Subcutaneous abdominal adipose tissue (tissue), 5 donors: ENCODE measurements around the gene ANO1.

Experiments used
- H3K27ac ChIP-seq: one replicate; pipeline ENCODE4 v1.7.0; 2013; ENCODE audit warnings: low read depth, mild to moderate bottlenecking, inconsistent platforms, low read length, moderate library complexity
- H3K27me3 ChIP-seq, 5 donors: one replicate each; pipeline ENCODE4 v1.7.0; 2013; ENCODE audit warnings: low read length in 5 of 5, inconsistent platforms in 1 of 5; ENCODE audit not compliant: control insufficient read depth in 5 of 5, insufficient read depth in 4 of 5
- H3K36me3 ChIP-seq, 5 donors: one replicate each; pipeline ENCODE4 v1.7.0; 2013; ENCODE audit warnings: low read length in 5 of 5; ENCODE audit not compliant: control insufficient read depth in 5 of 5, insufficient read depth in 5 of 5
- H3K4me1 ChIP-seq, 5 donors: one replicate each; pipeline ENCODE4 v1.7.0; 2013; ENCODE audit warnings: low read length in 5 of 5, mild to moderate bottlenecking in 3 of 5, moderate library complexity in 1 of 5; ENCODE audit not compliant: control insufficient read depth in 5 of 5, insufficient read depth in 5 of 5
- H3K4me3 ChIP-seq, 5 donors: one replicate each; pipeline ENCODE4 v1.7.0; 2013; ENCODE audit warnings: low read length in 5 of 5, low read depth in 1 of 5
- H3K9ac ChIP-seq, 5 donors: one replicate each; pipeline ENCODE4 v1.7.0; 2013; ENCODE audit warnings: low read length in 5 of 5, mild to moderate bottlenecking in 4 of 5, moderate library complexity in 3 of 5
- H3K9me3 ChIP-seq, 5 donors: one replicate each; pipeline ENCODE4 v1.7.0; 2013; ENCODE audit warnings: low read length in 5 of 5; ENCODE audit not compliant: control insufficient read depth in 5 of 5
- donor health status: healthy.
- donor health status: healthy.
- donor health status: healthy.
- donor health status: healthy.
- donor health status: healthy.

The ANO1 gene

DNA sequence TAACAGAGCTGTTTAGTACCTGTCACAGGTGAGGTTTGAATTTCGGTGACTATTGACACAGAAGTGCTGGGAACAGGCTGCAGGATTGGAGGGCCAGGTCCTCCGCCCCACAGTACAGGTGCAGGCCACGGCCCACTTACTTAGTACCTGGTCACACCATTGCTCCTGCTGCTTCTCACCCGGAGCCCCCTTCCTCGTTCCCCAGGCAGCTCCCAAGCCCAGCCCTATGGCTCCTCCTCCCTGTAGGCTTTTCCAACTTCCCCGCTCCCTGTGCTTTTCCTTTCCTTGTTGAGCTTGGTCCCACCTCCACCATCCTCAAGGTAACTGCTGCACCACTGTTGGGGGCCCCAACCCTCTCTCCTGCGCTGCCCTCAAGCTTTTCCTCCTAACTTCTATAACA, 27.9 kb upstream of the ANO1 start:
- peaks cover 0 to 7% (median 3%) of the 10 kb centered on the region in 5 donors for H3K9me3 ChIP-seq
- H3K4me1 ChIP-seq, result no peaks in the 10 kb centered on the region
- no peak overlapping the region for H3K27ac ChIP-seq
- H3K36me3 ChIP-seq, result no peaks in the 10 kb centered on the region
- no peak overlapping the region for H3K9ac ChIP-seq
- no peak overlapping the region for H3K4me3 ChIP-seq
- peaks cover 3 to 12% (median 9%) of the 10 kb centered on the region in 5 donors for H3K27me3 ChIP-seq

DNA sequence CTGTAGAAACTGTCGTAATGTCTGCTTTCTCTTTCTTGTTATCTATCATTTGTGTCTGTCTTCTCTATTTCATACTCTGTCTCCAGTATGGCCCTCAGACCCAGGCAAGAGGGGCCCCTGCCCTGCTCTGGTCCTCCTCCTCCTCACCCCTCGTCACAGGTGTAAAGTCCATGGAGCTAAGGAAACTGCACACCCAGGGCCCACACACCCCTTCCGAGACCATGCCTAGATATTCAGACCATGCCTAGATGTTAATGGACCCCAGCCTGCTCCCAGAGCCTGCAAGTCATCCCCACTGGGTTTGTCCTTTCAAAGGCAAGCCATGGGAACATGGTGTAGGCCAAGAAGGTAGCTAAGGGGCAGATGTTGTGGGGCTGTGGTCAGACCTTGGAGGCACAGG, 24.1 kb upstream of the ANO1 start:
- no peaks in the 10 kb centered on the region for H3K36me3 ChIP-seq
- no peaks in the 10 kb centered on the region for H3K4me1 ChIP-seq
- peaks cover 3 to 10% (median 8%) of the 10 kb centered on the region in 5 donors for H3K27me3 ChIP-seq
- no peak overlapping the region for H3K27ac ChIP-seq
- peaks cover 0 to 9% (median 3%) of the 10 kb centered on the region in 5 donors for H3K9me3 ChIP-seq
- H3K4me3 ChIP-seq, result no peak overlapping the region
- H3K9ac ChIP-seq, result no peak overlapping the region

DNA sequence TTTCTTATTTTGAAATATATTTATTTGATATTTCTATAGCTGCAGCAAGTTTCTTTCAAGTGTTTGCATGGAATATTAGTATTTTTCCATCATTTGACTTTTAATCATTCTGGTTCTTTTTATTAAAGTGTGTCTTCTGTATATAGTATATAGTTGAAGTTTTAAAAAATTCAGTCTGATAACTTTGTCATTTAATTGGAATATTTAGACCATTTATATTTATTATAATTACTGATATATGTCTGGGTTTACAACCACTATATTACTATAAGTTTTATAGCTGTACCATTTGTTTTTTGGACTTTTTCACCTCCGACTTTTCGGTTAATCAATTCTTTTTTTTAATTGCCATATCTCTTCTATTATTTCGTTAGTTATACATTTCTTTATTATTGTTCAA, 22.7 kb upstream of the ANO1 start:
- H3K27ac ChIP-seq, result no peak overlapping the region
- peaks cover 0 to 5% (median 0%) of the 10 kb centered on the region in 5 donors for H3K27me3 ChIP-seq
- H3K4me3 ChIP-seq, result no peak overlapping the region

DNA sequence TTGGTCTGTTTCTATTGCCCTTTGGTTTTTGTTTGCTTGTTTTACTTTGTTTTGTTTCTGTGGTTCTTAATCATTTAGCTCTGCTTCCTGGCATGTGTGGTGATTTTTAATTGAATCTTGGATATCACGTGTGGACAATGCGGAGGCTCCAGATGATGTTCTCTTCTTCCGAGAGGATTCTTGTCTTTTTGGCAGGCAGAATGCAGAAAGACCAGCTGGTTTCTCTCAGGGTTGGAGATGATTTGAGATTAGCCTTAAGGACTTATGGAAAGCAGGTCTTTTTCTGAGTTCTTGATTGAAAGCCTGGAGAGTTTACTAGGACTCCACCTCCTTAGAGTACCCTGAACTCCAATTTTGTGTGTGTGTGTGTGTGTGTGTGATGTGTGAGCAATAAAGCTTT, 21.0 kb upstream of the ANO1 start:
- Histone ChIP-seq H3K36me3 (no peaks in the 10 kb centered on the region), H3K4me3 (no peak overlapping the region), H3K9me3 (peaks cover 0 to 9% (median 3%) of the 10 kb centered on the region in 5 donors), H3K27me3 (no peaks in the 10 kb centered on the region), H3K4me1 (no peaks in the 10 kb centered on the region), H3K9ac (no peak overlapping the region), H3K27ac (no peak overlapping the region)

More for the DNA sequence above, 22.7 kb upstream of the ANO1 start:
- no peaks in the 10 kb centered on the region for H3K36me3 ChIP-seq
- H3K9ac ChIP-seq, result no peak overlapping the region
- no peaks in the 10 kb centered on the region for H3K4me1 ChIP-seq
- peaks cover 0 to 9% (median 3%) of the 10 kb centered on the region in 5 donors for H3K9me3 ChIP-seq

DNA sequence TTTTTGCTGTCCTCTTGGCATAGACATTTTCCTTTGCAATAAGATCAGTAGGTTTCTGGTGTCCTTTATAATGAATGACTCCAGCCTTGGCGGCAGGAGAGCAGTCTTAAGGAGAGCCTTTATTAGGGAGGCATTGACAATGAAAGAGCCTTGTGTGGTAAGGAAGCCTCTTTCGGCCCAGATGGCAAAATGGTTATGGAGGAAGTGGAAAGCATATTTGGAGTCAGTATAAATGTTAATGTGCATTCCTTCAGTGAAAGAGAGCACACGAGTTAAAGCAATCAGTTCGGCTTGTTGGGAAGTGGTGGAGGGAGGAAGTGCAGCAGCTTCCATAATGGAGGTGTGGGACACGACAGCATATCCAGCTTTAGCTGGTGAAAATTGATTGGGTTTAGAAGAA, 18.1 kb upstream of the ANO1 start:
- Histone ChIP-seq H3K4me3 (no peak overlapping the region), H3K4me1 (no peaks in the 10 kb centered on the region), H3K9me3 (peaks cover 0 to 2% (median 0%) of the 10 kb centered on the region in 5 donors), H3K36me3 (no peaks in the 10 kb centered on the region), H3K27me3 (peaks cover 0 to 2% (median 0%) of the 10 kb centered on the region in 5 donors), H3K27ac (no peak overlapping the region), H3K9ac (no peak overlapping the region)

DNA sequence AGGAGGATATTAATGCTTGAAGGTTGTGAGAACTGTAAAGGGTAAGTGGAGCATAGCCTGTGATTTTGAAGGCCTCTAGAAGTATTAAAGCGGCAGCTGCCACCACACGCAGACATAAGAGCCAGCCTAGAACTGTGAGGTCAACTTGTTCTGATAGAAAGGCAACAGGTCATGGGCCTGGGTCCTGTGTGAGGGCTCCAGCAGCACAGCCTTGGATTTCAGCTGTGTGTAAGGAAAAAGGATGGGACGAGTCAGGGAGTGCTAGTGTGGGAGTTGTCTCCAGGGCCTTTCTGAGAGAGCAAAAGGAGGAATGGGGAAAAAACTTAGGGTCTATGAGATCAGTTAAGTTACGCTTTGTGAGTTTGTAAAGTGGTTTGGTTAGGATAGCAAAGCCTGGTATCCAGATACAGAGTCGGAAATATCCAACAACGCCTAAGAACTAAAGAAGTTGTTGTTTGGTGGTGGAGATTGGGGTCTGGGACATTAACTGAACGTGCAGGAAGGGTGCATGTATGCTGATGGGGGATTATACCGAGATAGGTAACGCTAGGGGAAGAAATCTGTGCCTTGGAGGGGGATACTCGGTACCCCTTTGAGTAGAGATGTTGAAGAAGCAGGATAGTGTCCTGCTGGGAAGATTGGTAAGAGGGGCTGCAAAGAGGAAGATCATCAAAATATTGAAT, 17.4 kb upstream of the ANO1 start:
- H3K9me3 ChIP-seq, result peaks cover 0 to 2% (median 0%) of the 10 kb centered on the region in 5 donors
- H3K27ac ChIP-seq, result no peak overlapping the region
- H3K36me3 ChIP-seq, result no peaks in the 10 kb centered on the region
- no peak overlapping the region for H3K9ac ChIP-seq
- H3K4me3 ChIP-seq, result no peak overlapping the region
- no peaks in the 10 kb centered on the region for H3K4me1 ChIP-seq
- peaks cover 0 to 2% (median 0%) of the 10 kb centered on the region in 5 donors for H3K27me3 ChIP-seq

DNA sequence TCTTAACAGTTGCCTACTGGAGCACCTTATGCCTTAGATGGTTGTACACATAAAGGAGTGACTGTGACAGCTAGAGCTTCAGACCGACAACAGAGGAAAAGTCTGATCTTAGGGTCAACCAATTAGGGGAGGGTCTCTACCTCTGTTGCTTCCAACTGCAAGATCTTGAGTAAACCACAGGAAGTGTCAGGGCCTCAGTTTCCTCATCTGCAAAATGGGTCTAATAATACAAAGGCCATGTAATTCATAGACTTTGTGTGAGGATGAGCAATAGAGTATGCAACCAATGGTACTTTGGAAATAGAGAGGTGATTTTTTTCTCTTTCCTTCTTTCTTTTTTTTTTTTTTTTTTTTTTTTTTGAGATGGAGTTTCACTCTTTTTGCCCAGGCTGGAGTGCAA, 16.4 kb upstream of the ANO1 start:
- no peak overlapping the region for H3K9ac ChIP-seq
- H3K9me3 ChIP-seq, result no peaks in the 10 kb centered on the region
- no peak overlapping the region for H3K27ac ChIP-seq
- H3K36me3 ChIP-seq, result no peaks in the 10 kb centered on the region
- no peaks in the 10 kb centered on the region for H3K4me1 ChIP-seq
- peaks cover 0 to 8% (median 0%) of the 10 kb centered on the region in 5 donors for H3K27me3 ChIP-seq
- no peak overlapping the region for H3K4me3 ChIP-seq

DNA sequence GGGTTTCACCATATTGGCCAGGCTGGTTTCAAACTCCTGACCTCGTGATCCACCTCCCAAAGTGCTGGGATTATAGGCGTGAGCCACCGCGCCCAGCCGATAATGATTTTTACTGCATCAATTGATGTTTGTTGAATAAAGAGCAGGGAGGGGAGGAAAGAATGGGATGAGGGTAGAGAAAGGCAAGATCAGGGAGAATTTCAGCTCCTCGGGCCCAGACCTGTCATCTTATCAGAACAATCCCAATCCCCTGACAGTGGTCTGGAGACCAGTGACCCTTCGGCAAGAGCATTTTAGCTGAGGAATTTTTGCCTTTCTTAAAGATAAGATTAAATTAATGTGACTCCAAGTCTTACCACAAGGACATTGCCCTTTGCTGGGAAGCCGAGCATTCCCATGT, 15.0 kb upstream of the ANO1 start:
- Histone ChIP-seq H3K4me1 (no peaks in the 10 kb centered on the region), H3K4me3 (no peak overlapping the region), H3K9ac (no peak overlapping the region), H3K27me3 (peaks cover 0 to 14% (median 6%) of the 10 kb centered on the region in 5 donors), H3K27ac (no peak overlapping the region), H3K9me3 (no peaks in the 10 kb centered on the region), H3K36me3 (no peaks in the 10 kb centered on the region)

DNA sequence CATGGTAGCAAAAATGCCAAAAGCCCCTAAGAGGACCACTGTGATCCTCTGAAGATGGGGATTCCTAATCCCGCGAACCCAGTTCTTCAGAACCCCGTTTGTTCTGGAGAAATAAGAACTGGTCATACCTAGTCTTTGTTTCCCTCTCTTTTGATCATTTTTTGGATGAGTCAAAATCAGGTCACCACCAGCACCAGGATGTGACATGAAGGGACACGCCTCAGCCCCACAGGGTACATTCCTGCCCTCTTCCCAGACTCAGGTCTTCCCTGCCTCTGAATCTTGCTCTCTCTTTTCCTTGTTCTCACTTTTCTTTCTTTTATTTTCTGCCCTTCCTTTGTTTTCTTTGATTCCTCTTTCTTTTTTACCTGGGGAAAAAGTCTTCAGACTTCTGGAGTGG, 14.6 kb upstream of the ANO1 start:
- peaks cover 0 to 17% (median 10%) of the 10 kb centered on the region in 5 donors for H3K27me3 ChIP-seq

DNA sequence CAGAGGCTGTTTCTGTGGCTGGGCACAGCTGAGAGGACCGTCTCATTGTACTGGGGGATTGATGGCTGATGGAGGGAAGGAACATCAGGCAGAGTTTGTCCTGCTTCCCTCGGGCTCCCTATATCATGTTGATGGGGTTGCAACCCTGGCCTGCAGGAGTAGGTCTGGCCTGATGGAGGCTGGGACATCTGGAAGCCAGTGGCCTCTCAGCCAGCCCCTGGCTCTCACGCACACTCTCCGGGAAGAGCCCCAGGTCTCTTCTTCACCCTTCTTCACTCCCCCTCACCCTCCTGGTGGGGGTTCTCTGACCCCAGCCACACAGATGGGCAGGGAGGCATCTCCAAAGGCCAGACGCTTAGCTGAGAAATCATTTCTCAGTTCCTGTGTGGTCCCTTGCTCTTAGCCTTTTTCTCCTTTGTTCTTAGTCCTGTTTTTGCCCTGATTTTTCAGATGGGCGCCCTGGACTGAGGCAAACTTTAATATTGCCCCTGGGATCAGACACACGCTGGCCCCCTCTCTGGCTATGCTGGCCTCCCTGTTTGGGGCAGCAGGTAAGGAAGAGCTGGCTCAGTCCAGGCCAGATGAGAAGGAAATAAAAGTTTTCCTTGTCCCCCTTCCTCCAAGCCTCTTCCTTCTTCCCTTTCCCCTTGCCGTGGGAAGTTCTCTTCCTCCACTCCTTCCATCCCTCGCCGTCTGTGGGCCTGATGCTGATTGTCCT, 13.9 kb upstream of the ANO1 start:
- Histone ChIP-seq H3K27me3 (peaks cover 0 to 21% (median 12%) of the 10 kb centered on the region in 5 donors), H3K9ac (no peak overlapping the region), H3K36me3 (no peaks in the 10 kb centered on the region), H3K4me1 (no peaks in the 10 kb centered on the region), H3K4me3 (no peak overlapping the region), H3K9me3 (no peaks in the 10 kb centered on the region), H3K27ac (no peak overlapping the region)

More for the DNA sequence above, 14.6 kb upstream of the ANO1 start:
- H3K9ac ChIP-seq, result no peak overlapping the region
- H3K4me1 ChIP-seq, result no peaks in the 10 kb centered on the region
- H3K36me3 ChIP-seq, result no peaks in the 10 kb centered on the region
- no peak overlapping the region for H3K4me3 ChIP-seq
- H3K9me3 ChIP-seq, result no peaks in the 10 kb centered on the region
- no peak overlapping the region for H3K27ac ChIP-seq
